SJSA1 (cell line): Measurements from ENCODE around the gene SIRT7. TPM values are rescaled to one million over a fixed set of nuclear protein-coding genes. Genes with fewer than 3 reads are reported as not detected.

Experiments
- DNase-seq, 2 experiments: peaks; one replicate each; pipeline ENCODE4 v3.0.0-alpha.2; 2015 to 2020; ENCODE audit warnings: low spot score in 2 of 2, low read depth in 1 of 2
- H3K27ac ChIP-seq: fragments of 250-450 bp; sonication (Bioruptor Pico); 2 replicates; pipeline ENCODE4 v1.5.1; 2020; ENCODE audit warnings: mild to moderate bottlenecking, moderate library complexity
- H3K27me3 ChIP-seq: fragments of 250-450 bp; sonication (Bioruptor Pico); replicated peaks from 2 replicates; pipeline ENCODE4 v1.5.1; 2020; ENCODE audit warnings: mild to moderate bottlenecking, moderate library complexity
- H3K36me3 ChIP-seq: fragments of 250-450 bp; sonication (Bioruptor Pico); 2 replicates; pipeline ENCODE4 v1.5.1; 2020; ENCODE audit warnings: mild to moderate bottlenecking
- H3K4me1 ChIP-seq: fragments of 250-450 bp; sonication (Bioruptor Pico); replicated peaks from 2 replicates; pipeline ENCODE4 v1.6.1; 2021; ENCODE audit warnings: mild to moderate bottlenecking
- H3K4me3 ChIP-seq: fragments of 250-450 bp; sonication (Bioruptor Pico); 2 replicates; pipeline ENCODE4 v1.5.1; 2020; ENCODE audit warnings: mild to moderate bottlenecking
- H3K9me3 ChIP-seq: fragments of 250-450 bp; sonication (Bioruptor Pico); replicated peaks from 2 replicates; pipeline ENCODE4 v1.5.1; 2020; ENCODE audit warnings: mild to moderate bottlenecking
- total RNA-seq: library from RNA; depleted of rRNA; stranded (reverse); fragments of >200 nt; shearing (Covaris generic); gene quantifications from 2 replicates; pipeline ENCODE4 v1.2.3, GENCODE V29; 2014; rRNA removed

The SIRT7 gene, protein sequence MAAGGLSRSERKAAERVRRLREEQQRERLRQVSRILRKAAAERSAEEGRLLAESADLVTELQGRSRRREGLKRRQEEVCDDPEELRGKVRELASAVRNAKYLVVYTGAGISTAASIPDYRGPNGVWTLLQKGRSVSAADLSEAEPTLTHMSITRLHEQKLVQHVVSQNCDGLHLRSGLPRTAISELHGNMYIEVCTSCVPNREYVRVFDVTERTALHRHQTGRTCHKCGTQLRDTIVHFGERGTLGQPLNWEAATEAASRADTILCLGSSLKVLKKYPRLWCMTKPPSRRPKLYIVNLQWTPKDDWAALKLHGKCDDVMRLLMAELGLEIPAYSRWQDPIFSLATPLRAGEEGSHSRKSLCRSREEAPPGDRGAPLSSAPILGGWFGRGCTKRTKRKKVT
- total RNA-seq = 23.9 and 34.7 TPM in 2 replicates

GRCh38 chr17:81917565-81918332, at the start of gene SIRT7:
SIRT7 (minus strand) TSS chr17:81918176; CDS start chr17:81918131, 45 bp downstream.
- H3K4me3 ChIP-seq = peak within 1 kb of the TSS; percentile 97
- no peaks in the 10 kb centered on the region for H3K27me3 ChIP-seq
- H3K36me3 ChIP-seq = peaks cover 76% of the 10 kb centered on the region
- H3K4me1 ChIP-seq = peaks cover 9% of the 10 kb centered on the region
- no peak within 1 kb of the TSS for H3K27ac ChIP-seq
- H3K9me3 ChIP-seq = no peaks in the 10 kb centered on the region
- peak; percentile 80 to 84 for DNase-seq

DNA sequence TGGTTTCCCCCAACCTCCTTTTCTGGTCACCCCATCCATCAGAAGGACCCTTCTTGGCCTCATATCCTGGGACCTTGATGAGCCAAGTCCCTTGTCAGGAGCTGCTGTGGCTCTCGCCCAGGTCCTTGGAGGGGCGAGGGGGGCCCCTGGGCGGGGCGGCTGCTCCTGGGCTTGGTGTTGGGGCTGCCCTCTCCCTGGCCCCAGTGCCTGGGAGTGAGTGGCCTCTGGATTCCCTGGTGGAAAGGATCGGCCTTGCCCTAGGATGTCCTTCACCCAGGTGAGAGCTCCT, 49.2 kb upstream of the SIRT7 start:
- H3K4me1 ChIP-seq = peaks cover 10% of the 10 kb centered on the region
- DNase-seq = no peak
- H3K27ac ChIP-seq = no peak overlapping the region
- H3K27me3 ChIP-seq = peaks cover 45% of the 10 kb centered on the region
- no peak overlapping the region for H3K4me3 ChIP-seq
- no peaks in the 10 kb centered on the region for H3K9me3 ChIP-seq
- H3K36me3 ChIP-seq = no peaks in the 10 kb centered on the region

DNA sequence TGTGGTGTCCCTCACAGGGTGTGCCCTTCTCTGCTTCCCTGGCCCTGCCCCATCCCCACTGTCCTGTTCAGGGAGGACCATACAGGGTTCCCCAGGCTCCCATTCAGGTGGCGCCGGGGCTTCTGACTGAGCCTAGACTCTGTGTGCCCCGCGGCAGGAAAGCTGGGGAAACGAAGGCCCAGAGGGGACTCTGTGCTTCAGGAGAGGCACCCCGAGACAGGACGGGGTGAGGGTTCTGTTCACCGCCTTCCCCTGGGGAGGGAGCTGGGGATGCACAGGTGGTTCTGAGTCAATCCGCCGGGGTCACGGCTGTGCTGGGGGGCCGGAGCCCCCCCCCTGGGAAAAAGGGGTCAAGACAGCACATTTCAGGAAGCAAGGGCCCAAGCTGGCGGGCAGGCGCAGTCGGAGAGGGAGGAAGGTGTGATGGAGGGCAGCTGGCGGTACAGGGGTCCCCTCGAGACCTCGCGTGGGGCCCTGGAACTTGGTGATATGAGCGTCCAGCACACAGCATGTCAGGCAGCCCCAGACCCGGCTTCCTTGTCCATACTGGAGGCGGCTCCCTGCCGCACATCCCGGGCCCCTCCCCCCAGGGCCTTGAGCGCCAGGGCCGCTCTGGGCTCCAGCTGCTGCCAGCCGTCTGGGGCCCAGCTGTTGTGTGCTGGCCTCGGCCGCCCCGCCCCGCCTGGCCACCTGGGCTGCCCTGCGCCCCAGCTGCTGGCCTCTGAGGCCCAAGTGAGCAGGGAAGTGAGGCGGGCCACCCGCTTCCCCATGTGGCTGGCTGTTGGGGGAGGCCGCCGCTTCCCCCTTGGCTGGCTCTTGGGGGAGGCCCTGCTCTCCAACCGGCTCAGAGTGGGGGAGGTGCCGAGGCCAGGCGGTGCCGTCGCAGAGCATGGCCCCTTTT, 48.6 kb upstream of the SIRT7 start:
- peaks cover 47% of the 10 kb centered on the region for H3K27me3 ChIP-seq
- H3K9me3 ChIP-seq = no peaks in the 10 kb centered on the region
- no peak overlapping the region for H3K4me3 ChIP-seq
- peaks cover 16% of the 10 kb centered on the region for H3K4me1 ChIP-seq
- no peak overlapping the region for H3K27ac ChIP-seq
- no peaks in the 10 kb centered on the region for H3K36me3 ChIP-seq
- DNase-seq = no peak

- DNase-seq = no peak
- H3K4me1 ChIP-seq = peaks cover 38% of the 10 kb centered on the region
- peaks cover 60% of the 10 kb centered on the region for H3K27me3 ChIP-seq
- H3K27ac ChIP-seq = no peak overlapping the region
- H3K36me3 ChIP-seq = 0 out of 2 replicates have a peak, but pooled peaks cover 3% of the 10 kb centered on the region
- peaks cover 13% of the 10 kb centered on the region for H3K9me3 ChIP-seq
- no peak overlapping the region for H3K4me3 ChIP-seq
These were observed 46.3 kb upstream of the SIRT7 start for GRCh38 chr17:81964081-81964849.

DNA sequence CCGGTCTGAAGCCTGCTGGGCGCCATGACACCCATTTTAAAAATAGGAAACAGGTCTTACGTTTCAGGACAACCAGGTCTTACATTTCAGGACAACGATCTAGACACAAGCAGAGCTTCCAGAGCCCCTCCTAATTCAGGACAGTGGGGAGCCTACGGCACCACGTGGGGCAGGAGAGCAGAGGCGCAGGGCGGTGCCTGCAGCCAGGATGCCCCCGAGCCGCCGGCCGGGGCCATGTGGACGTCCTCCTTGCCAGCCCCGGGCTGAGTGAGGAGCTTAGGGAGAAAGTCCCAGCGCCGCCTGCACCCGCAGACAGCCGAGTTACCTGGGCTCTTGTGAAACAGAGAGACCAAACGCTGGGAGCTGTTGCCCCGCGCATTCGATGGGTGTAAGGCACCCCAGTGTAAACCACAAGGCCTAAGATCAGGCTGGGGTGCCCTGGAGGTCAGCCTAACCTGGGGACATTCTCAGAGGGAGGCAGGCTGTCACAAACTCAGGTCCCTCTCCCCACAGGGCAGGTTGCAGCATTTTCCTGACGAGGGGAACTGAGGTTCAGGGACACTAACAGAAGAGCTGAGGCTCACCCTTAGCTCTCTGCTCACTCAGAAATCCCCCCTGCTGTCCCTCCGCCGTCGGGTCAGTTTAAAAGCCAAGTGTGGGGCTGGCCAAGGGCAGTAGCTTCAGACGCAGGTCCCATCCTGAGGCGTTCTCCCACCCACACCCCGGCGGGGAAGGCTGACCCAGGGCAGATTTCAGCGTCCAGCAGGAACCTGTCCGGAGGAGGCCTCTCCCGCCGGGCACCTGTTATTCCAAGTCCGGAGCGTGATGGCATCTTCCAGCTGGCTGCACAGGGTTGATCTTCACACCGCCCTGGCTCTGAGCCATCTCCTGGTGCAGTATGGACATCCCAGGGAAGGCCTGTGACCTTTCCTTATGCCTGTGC, 44.8 kb upstream of the SIRT7 start:
- Histone ChIP-seq H3K27me3 (peaks cover 71% of the 10 kb centered on the region), H3K4me1 (peaks cover 36% of the 10 kb centered on the region), H3K4me3 (no peak overlapping the region), H3K36me3 (0 out of 2 replicates have a peak, but pooled peaks cover 3% of the 10 kb centered on the region), H3K9me3 (peaks cover 14% of the 10 kb centered on the region), H3K27ac (no peak overlapping the region)
- no peak for DNase-seq

- no peak overlapping the region for H3K27ac ChIP-seq
- no peak for DNase-seq
- H3K4me1 ChIP-seq = peaks cover 31% of the 10 kb centered on the region
- H3K27me3 ChIP-seq = peaks cover 81% of the 10 kb centered on the region
- peaks cover 14% of the 10 kb centered on the region for H3K9me3 ChIP-seq
- no peak overlapping the region; the same call in 1 of the 2 replicates for H3K4me3 ChIP-seq
- H3K36me3 ChIP-seq = 0 out of 2 replicates have a peak, but pooled peaks cover 3% of the 10 kb centered on the region
These were observed 43.8 kb upstream of the SIRT7 start for GRCh38 chr17:81961521-81962498.

DNA sequence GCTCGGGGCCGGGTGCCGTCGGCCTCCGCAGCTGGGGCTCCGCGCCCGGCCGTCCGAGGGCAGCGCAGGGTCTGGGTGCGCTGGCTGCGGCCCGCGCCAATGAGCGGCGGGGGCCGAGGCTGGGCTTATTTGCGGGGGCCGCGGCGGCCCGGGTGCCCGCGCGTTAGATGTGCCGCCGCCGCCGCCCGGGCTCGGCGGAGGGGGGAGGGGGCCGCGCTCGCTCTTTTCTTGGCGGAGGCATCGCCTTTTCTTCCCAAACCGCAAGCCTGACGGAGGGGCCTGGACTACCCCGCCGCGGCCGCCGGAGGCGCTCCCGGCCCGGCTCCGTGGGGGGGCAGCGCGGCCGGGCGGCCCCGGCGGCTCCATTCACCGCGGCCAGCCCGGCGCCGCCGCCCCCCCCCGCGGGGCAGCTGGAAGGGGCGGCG, 43.1 kb upstream of the SIRT7 start, which contains the start of gene NOTUM:
Gene NOTUM, minus strand, starts transcription at position 101 of the 425 bp plus-strand sequence. CDS start 278 bp downstream, outside the sequence.
- H3K4me3 ChIP-seq = peak within 1 kb of the TSS; percentile 34

DNA sequence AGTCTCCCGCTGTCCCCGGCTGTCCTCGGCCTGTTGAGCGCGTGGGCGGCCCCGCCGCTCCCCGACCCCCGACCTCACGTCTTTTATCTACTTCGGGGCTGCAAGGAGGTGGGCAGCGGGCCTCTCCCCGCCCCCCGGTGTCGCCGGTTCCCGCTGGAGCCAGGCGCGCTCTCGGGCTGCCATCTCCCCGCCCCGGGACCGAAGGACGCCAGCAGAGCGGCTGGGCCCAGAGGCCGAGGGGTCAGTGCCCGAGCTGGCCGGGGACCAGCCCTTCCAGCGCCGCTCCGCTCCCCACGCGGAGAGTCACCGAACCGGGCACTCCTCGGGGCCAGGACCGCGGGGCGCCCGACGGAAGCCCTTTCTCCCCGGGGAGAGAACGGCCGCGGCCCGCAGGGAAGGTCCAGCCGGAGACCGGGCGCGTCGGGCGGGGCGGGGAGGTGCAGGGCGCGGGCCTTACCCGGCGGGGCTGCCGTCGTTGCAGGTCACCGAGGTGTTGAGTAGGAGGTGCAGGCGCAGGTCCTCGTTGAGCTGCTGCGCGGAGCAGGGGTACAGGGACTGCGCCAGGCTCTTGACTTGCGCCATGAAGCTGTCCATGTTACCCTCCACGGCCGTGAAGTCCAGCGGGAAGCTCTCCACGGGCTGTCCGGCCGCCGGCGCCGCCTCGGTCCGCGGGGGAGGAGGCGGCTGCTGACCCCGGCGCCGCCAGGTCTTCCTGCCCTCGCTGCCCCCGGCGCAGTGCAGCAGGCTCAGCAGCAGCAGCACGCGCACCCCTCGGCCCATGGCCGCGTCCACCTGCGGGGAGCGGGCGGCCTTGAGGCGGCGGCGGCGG, 42.4 kb upstream of the SIRT7 start:
- H3K27me3 ChIP-seq = peaks cover 80% of the 10 kb centered on the region
- no peak overlapping the region for H3K27ac ChIP-seq
- peaks cover 14% of the 10 kb centered on the region for H3K9me3 ChIP-seq
- DNase-seq = peak in 1 of 2 experiments; percentile 42
- peak overlapping the region; percentile 34 for H3K4me3 ChIP-seq
- peaks cover 31% of the 10 kb centered on the region for H3K4me1 ChIP-seq
- H3K36me3 ChIP-seq = 0 out of 2 replicates have a peak, but pooled peaks cover 3% of the 10 kb centered on the region

More for the DNA sequence above, 43.1 kb upstream of the SIRT7 start, which contains the start of gene NOTUM:
- Histone ChIP-seq H3K9me3 (peaks cover 14% of the 10 kb centered on the region), H3K36me3 (0 out of 2 replicates have a peak, but pooled peaks cover 3% of the 10 kb centered on the region), H3K27ac (no peak within 1 kb of the TSS), H3K4me1 (peaks cover 31% of the 10 kb centered on the region), H3K27me3 (peaks cover 84% of the 10 kb centered on the region)
- DNase-seq = peak; percentile 44 to 78

DNA sequence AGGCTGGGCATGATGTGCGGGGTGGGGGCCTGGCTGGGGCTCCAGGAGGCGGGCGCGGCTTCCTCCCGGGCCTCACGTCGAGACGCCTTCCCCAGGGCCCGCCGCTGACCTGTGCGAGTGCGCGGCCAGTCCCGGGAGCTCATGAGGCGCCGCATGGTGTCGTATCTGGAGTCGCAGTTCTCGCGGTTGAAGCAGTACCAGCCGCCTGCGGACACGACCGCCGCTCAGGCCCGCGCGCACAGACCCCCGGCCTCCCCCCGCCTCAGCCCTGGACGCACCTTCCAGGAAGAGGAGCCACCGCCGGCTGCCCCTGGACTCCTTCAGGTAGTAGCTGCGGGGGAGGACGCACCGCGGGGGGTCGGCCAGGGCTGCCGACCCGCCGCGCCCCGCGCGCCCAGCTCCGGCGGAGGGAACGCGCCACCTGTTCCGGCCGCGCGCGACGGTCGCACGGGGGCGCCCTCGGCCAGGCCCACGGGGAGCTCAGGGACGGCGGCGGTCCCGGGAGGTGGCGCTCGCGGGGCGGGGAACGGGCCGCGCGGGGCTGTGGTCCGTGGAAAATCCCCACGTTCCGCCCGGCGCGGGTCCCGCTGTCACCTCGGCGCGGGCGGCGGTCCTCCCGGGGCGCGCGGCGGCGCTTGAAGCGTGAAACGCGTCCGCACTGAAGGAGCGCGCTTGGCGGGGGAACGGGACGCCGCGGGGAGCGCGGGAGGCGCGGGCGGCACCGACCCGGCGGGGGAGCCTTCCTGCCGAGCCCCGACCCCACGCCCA, 41.6 kb upstream of the SIRT7 start:
- Histone ChIP-seq H3K4me3 (peak overlapping the region; percentile 34), H3K36me3 (0 out of 2 replicates have a peak, but pooled peaks cover 3% of the 10 kb centered on the region), H3K27me3 (peaks cover 77% of the 10 kb centered on the region), H3K9me3 (peaks cover 14% of the 10 kb centered on the region), H3K27ac (no peak overlapping the region), H3K4me1 (peaks cover 31% of the 10 kb centered on the region)
- DNase-seq = peak; percentile 69
